Karpas-422 (cell line): ENCODE data around the gene OR6B1. TPM values are rescaled to one million over a fixed set of nuclear protein-coding genes. Genes with fewer than 3 reads are reported as not detected.

Experiments
- DNase-seq: peaks from one replicate; pipeline ENCODE4 v3.0.0-alpha.2; 2015
- H2AFZ ChIP-seq: fragments of 200-600 bp; sonication (generic); 2 replicates; pipeline ENCODE4 v1.6.1; 2014; ENCODE audit warnings: antibody characterized with exemption, low read length, mixed read lengths
- H3K27ac ChIP-seq: fragments of 200-600 bp; sonication (generic); 2 replicates; pipeline ENCODE4 v1.5.1; 2014; ENCODE audit warnings: mild to moderate bottlenecking, low read length, moderate library complexity
- H3K27me3 ChIP-seq: fragments of 200-600 bp; sonication (generic); 2 replicates; pipeline ENCODE4 v1.6.1; 2014; ENCODE audit warnings: low read length, mixed read lengths
- H3K36me3 ChIP-seq: fragments of 200-600 bp; sonication (generic); 2 replicates; pipeline ENCODE4 v1.6.1; 2014; ENCODE audit warnings: low read length, mixed read lengths; ENCODE audit not compliant: insufficient read depth
- H3K4me1 ChIP-seq: fragments of 200-600 bp; sonication (generic); 2 replicates; pipeline ENCODE4 v1.6.1; 2014; ENCODE audit warnings: mild to moderate bottlenecking, low read length, mixed read lengths
- H3K4me2 ChIP-seq: fragments of 200-600 bp; sonication (generic); 2 replicates; pipeline ENCODE4 v1.6.1; 2014; ENCODE audit warnings: low read length, low read depth, mild to moderate bottlenecking; ENCODE audit not compliant: poor library complexity, severe bottlenecking
- H3K4me3 ChIP-seq: fragments of 200-600 bp; sonication (generic); 2 replicates; pipeline ENCODE4 v1.5.1; 2014; ENCODE audit warnings: mild to moderate bottlenecking, antibody characterized with exemption, low read length, mixed read lengths
- H3K79me2 ChIP-seq: fragments of 200-600 bp; sonication (generic); 2 replicates; pipeline ENCODE4 v1.6.1; 2014; ENCODE audit warnings: mild to moderate bottlenecking, low read length, mixed read lengths
- H3K9ac ChIP-seq: fragments of 200-600 bp; sonication (generic); 2 replicates; pipeline ENCODE4 v1.6.0; 2014; ENCODE audit warnings: low read length
- H3K9me2 ChIP-seq: fragments of 200-600 bp; sonication (generic), shearing (Covaris generic); replicated peaks from 2 replicates; pipeline ENCODE4 v1.6.0; 2014; ENCODE audit warnings: mild to moderate bottlenecking, low read length, moderate library complexity; ENCODE audit not compliant: insufficient read depth
- H3K9me3 ChIP-seq: fragments of 300-700, 200-600 bp; sonication (generic); 2 replicates; pipeline ENCODE4 v1.6.1; 2014; ENCODE audit warnings: low read length, mixed read lengths
- H4K20me1 ChIP-seq: fragments of 200-600 bp; sonication (generic); 2 replicates; pipeline ENCODE4 v1.6.1; 2014; ENCODE audit warnings: mild to moderate bottlenecking, antibody characterized with exemption, low read length, low read depth; ENCODE audit not compliant: insufficient read depth
- total RNA-seq: library from RNA; depleted of rRNA; stranded (reverse); fragments of >200 nt; shearing (Covaris generic); gene quantifications from 2 replicates; pipeline ENCODE4 v1.2.3, GENCODE V29; 2014; ENCODE audit warnings: low replicate concordance

OR6B1 gene
- total RNA-seq, 1 experiment from 2014 or later: not detected

- H3K9ac ChIP-seq: no peak overlapping the region
- no peak overlapping the region for H2AFZ ChIP-seq
- DNase-seq: no peak
- no peaks in the 10 kb centered on the region for H3K79me2 ChIP-seq
- no peaks in the 10 kb centered on the region for H4K20me1 ChIP-seq
- H3K27me3 ChIP-seq: no peaks in the 10 kb centered on the region
- H3K4me3 ChIP-seq: no peak overlapping the region
- no peaks in the 10 kb centered on the region for H3K9me2 ChIP-seq
- H3K9me3 ChIP-seq: no peaks in the 10 kb centered on the region
- H3K4me2 ChIP-seq: no peak overlapping the region
- no peaks in the 10 kb centered on the region for H3K4me1 ChIP-seq
- H3K27ac ChIP-seq: no peak overlapping the region
- no peaks in the 10 kb centered on the region for H3K36me3 ChIP-seq
These were observed 12.6 kb upstream of the OR6B1 start for GRCh38 chr7:143987513-143987912.

- Histone ChIP-seq H3K4me3 (no peak overlapping the region), H3K4me2 (no peak overlapping the region), H3K4me1 (no peaks in the 10 kb centered on the region)
These were observed 11.0 kb upstream of the OR6B1 start for GRCh38 chr7:143988976-143989745.

GRCh38 chr7:143992670-143993069 is 7.5 kb upstream of the OR6B1 start:
- H3K4me3 ChIP-seq: no peak overlapping the region
- no peak overlapping the region for H3K27ac ChIP-seq
- no peak overlapping the region for H3K9ac ChIP-seq
- no peak overlapping the region for H3K4me2 ChIP-seq
- no peaks in the 10 kb centered on the region for H3K4me1 ChIP-seq
- H3K36me3 ChIP-seq: no peaks in the 10 kb centered on the region
- H3K9me2 ChIP-seq: no peaks in the 10 kb centered on the region
- H4K20me1 ChIP-seq: no peaks in the 10 kb centered on the region
- H3K27me3 ChIP-seq: no peaks in the 10 kb centered on the region
- no peak overlapping the region for H2AFZ ChIP-seq
- no peaks in the 10 kb centered on the region for H3K9me3 ChIP-seq
- no peak for DNase-seq
- no peaks in the 10 kb centered on the region for H3K79me2 ChIP-seq

More at GRCh38 chr7:143988976-143989745, 11.0 kb upstream of the OR6B1 start:
- Histone ChIP-seq H3K9ac (no peak overlapping the region), H3K79me2 (no peaks in the 10 kb centered on the region), H3K27ac (no peak overlapping the region), H3K9me3 (no peaks in the 10 kb centered on the region), H3K27me3 (no peaks in the 10 kb centered on the region), H2AFZ (no peak overlapping the region), H4K20me1 (no peaks in the 10 kb centered on the region), H3K9me2 (no peaks in the 10 kb centered on the region), H3K36me3 (no peaks in the 10 kb centered on the region)
- DNase-seq: no peak

- DNase-seq: no peak
- no peaks in the 10 kb centered on the region for H3K36me3 ChIP-seq
- H3K4me1 ChIP-seq: no peaks in the 10 kb centered on the region
- no peaks in the 10 kb centered on the region for H4K20me1 ChIP-seq
- H3K4me3 ChIP-seq: no peak overlapping the region
- no peak overlapping the region for H3K4me2 ChIP-seq
- H3K9me3 ChIP-seq: no peaks in the 10 kb centered on the region
- no peaks in the 10 kb centered on the region for H3K9me2 ChIP-seq
- no peak overlapping the region for H2AFZ ChIP-seq
- no peaks in the 10 kb centered on the region for H3K27me3 ChIP-seq
- no peaks in the 10 kb centered on the region for H3K79me2 ChIP-seq
- no peak overlapping the region for H3K9ac ChIP-seq
- H3K27ac ChIP-seq: no peak overlapping the region
These were observed 6.2 kb upstream of the OR6B1 start for GRCh38 chr7:143993924-143994323.

- no peaks in the 10 kb centered on the region for H3K9me3 ChIP-seq
- H3K27me3 ChIP-seq: no peaks in the 10 kb centered on the region
- no peak overlapping the region for H3K4me2 ChIP-seq
- no peak overlapping the region for H2AFZ ChIP-seq
- no peak for DNase-seq
- H3K27ac ChIP-seq: no peak overlapping the region
- no peaks in the 10 kb centered on the region for H4K20me1 ChIP-seq
- no peak overlapping the region for H3K4me3 ChIP-seq
- H3K4me1 ChIP-seq: no peaks in the 10 kb centered on the region
- no peak overlapping the region for H3K9ac ChIP-seq
- no peaks in the 10 kb centered on the region for H3K36me3 ChIP-seq
- H3K9me2 ChIP-seq: no peaks in the 10 kb centered on the region
- no peaks in the 10 kb centered on the region for H3K79me2 ChIP-seq
These were observed 1.4 kb downstream of the OR6B1 start for GRCh38 chr7:144001543-144001942.

- DNase-seq: no peak
- no peaks in the 10 kb centered on the region for H4K20me1 ChIP-seq
- no peak overlapping the region for H3K4me3 ChIP-seq
- H3K4me2 ChIP-seq: no peak overlapping the region
- no peaks in the 10 kb centered on the region for H3K27me3 ChIP-seq
- no peak overlapping the region for H2AFZ ChIP-seq
- H3K27ac ChIP-seq: no peak overlapping the region
- no peaks in the 10 kb centered on the region for H3K9me3 ChIP-seq
- no peaks in the 10 kb centered on the region for H3K9me2 ChIP-seq
- no peaks in the 10 kb centered on the region for H3K36me3 ChIP-seq
- H3K4me1 ChIP-seq: no peaks in the 10 kb centered on the region
- no peak overlapping the region for H3K9ac ChIP-seq
- H3K79me2 ChIP-seq: no peaks in the 10 kb centered on the region
These were observed 4.6 kb downstream of the OR6B1 start for GRCh38 chr7:144004703-144005102.

GRCh38 chr7:144006029-144006691 is 6.0 kb downstream of the OR6B1 start:
- no peaks in the 10 kb centered on the region for H4K20me1 ChIP-seq
- H3K9ac ChIP-seq: no peak overlapping the region
- no peak overlapping the region for H2AFZ ChIP-seq
- no peaks in the 10 kb centered on the region for H3K27me3 ChIP-seq
- no peak overlapping the region for H3K4me2 ChIP-seq
- no peak overlapping the region for H3K4me3 ChIP-seq
- H3K4me1 ChIP-seq: no peaks in the 10 kb centered on the region
- H3K27ac ChIP-seq: no peak overlapping the region
- H3K36me3 ChIP-seq: no peaks in the 10 kb centered on the region
- DNase-seq: no peak
- H3K79me2 ChIP-seq: no peaks in the 10 kb centered on the region
- no peaks in the 10 kb centered on the region for H3K9me3 ChIP-seq
- no peaks in the 10 kb centered on the region for H3K9me2 ChIP-seq

GRCh38 chr7:144006692-144007042 is 6.5 kb downstream of the OR6B1 start:
- no peak overlapping the region for H3K27ac ChIP-seq
- no peaks in the 10 kb centered on the region for H3K9me2 ChIP-seq
- no peak overlapping the region for H3K9ac ChIP-seq
- H3K9me3 ChIP-seq: no peaks in the 10 kb centered on the region
- no peak for DNase-seq
- H3K79me2 ChIP-seq: no peaks in the 10 kb centered on the region
- H4K20me1 ChIP-seq: no peaks in the 10 kb centered on the region
- no peak overlapping the region for H3K4me2 ChIP-seq
- H3K4me1 ChIP-seq: no peaks in the 10 kb centered on the region
- no peak overlapping the region for H2AFZ ChIP-seq
- no peak overlapping the region for H3K4me3 ChIP-seq
- H3K36me3 ChIP-seq: no peaks in the 10 kb centered on the region
- no peaks in the 10 kb centered on the region for H3K27me3 ChIP-seq
